Naive thymus-derived CD4-positive, alpha-beta T cell (primary cell): ENCODE results near the gene TTC6. TPM values are rescaled to one million over a fixed set of nuclear protein-coding genes. Genes with fewer than 3 reads are reported as not detected.

Experiments used
- ATAC-seq: fragments of 150-1000 bp; cut with Tn5 transposase; 2 replicates; pipeline ENCODE4 v1.10.0; 2021; ENCODE audit warnings: mild to moderate bottlenecking, moderate library complexity
- CTCF ChIA-PET: fragments of 350-600 bp; sonication (Branson Sonifier 250); formaldehyde crosslinking; loops from one replicate; lab custom pipeline; 2021; ENCODE audit warnings: antibody characterized with exemption; lab: Charles Lee
- POLR2A ChIA-PET: fragments of 350-600 bp; sonication (Branson Sonifier 250); formaldehyde crosslinking; loops from one replicate; lab custom pipeline; 2021; ENCODE audit warnings: antibody characterized with exemption, inconsistent platforms; lab: Charles Lee
- DNase-seq, 9 donors: peaks; one replicate each; pipeline versions ENCODE4 v3.0.0 to v3.0.0-alpha.2; 2020 to 2022; ENCODE audit warnings: mixed read lengths in 1 of 9
- H3K27ac ChIP-seq: one replicate; pipeline ENCODE4 v1.7.0; 2013; ENCODE audit warnings: mild to moderate bottlenecking, low read depth, low read length, moderate library complexity
- H3K27me3 ChIP-seq, 2 donors: one replicate each; pipeline ENCODE4 v1.7.0; 2013; ENCODE audit warnings: low read length in 2 of 2, mild to moderate bottlenecking in 2 of 2, moderate library complexity in 2 of 2; ENCODE audit not compliant: control insufficient read depth in 2 of 2, insufficient read depth in 2 of 2
- H3K36me3 ChIP-seq, 3 experiments: 1 replicate in 2 of 3; 2 replicates in 1 of 3; pipeline ENCODE4 v1.7.0; 2013; ENCODE audit warnings: low read length in 3 of 3, mild to moderate bottlenecking in 3 of 3, moderate library complexity in 1 of 3; ENCODE audit not compliant: insufficient read depth in 3 of 3, control insufficient read depth in 2 of 3
- H3K4me1 ChIP-seq, 2 donors: one replicate each; pipeline ENCODE4 v1.7.0; 2013; ENCODE audit warnings: low read length in 2 of 2, mild to moderate bottlenecking in 2 of 2, moderate library complexity in 1 of 2; ENCODE audit not compliant: control insufficient read depth in 2 of 2, insufficient read depth in 2 of 2
- H3K4me3 ChIP-seq: 2 replicates; pipeline ENCODE4 v1.7.0; 2013; ENCODE audit warnings: mild to moderate bottlenecking, low read length
- H3K9me3 ChIP-seq, 3 experiments: 1 replicate in 2 of 3; 2 replicates in 1 of 3; pipeline ENCODE4 v1.7.0; 2013; ENCODE audit warnings: low read length in 3 of 3; ENCODE audit not compliant: control insufficient read depth in 2 of 3
- H3K27ac Mint-ChIP-seq, 9 donors: one replicate each; pipeline ENCODE4 v1.8.0; 2020 to 2022; ENCODE audit warnings: mixed read lengths in 9 of 9, mild to moderate bottlenecking in 8 of 9, moderate library complexity in 5 of 9, inconsistent platforms in 2 of 9
- H3K27me3 Mint-ChIP-seq, 5 donors: one replicate each; pipeline ENCODE4 v1.8.0; 2021 to 2022; ENCODE audit warnings: mixed read lengths in 5 of 5, mild to moderate bottlenecking in 1 of 5
- H3K36me3 Mint-ChIP-seq, 5 donors: one replicate each; pipeline ENCODE4 v1.8.0; 2020 to 2022; ENCODE audit warnings: mixed read lengths in 5 of 5, mild to moderate bottlenecking in 3 of 5, inconsistent platforms in 1 of 5
- H3K4me1 Mint-ChIP-seq, 7 donors: one replicate each; pipeline ENCODE4 v1.8.0; 2020 to 2022; ENCODE audit warnings: mixed read lengths in 7 of 7, mild to moderate bottlenecking in 3 of 7, inconsistent platforms in 1 of 7
- H3K4me3 Mint-ChIP-seq, 10 donors: one replicate each; pipeline ENCODE4 v1.8.0; 2020 to 2022; ENCODE audit warnings: mild to moderate bottlenecking in 10 of 10, mixed read lengths in 10 of 10, moderate library complexity in 6 of 10, inconsistent platforms in 2 of 10
- H3K9me3 Mint-ChIP-seq, 11 donors: one replicate each; pipeline ENCODE4 v1.8.0; 2020 to 2022; ENCODE audit warnings: mixed read lengths in 11 of 11, mild to moderate bottlenecking in 4 of 11, inconsistent platforms in 1 of 11, moderate library complexity in 1 of 11
- intact Hi-C, 2 donors: fragments of 100-400 bp; cut with micrococcal nuclease; formaldehyde crosslinking; loops; one replicate each; pipeline ENCODE4 v1.15.1; 2023
- polyA plus RNA-seq, 2 donors: library from polyadenylated mRNA; unstranded; fragments of 300-500 nt; fragmentation: Illumina TruSeq; gene quantifications; one replicate each; pipeline ENCODE4 v1.2.3, GENCODE V29; 2021
- total RNA-seq, 6 experiments: library from RNA in 5 of 6; stranded (reverse) in 5 of 6; gene quantifications; 1 replicate in 5 of 6; 2 replicates in 1 of 6; pipeline ENCODE4 v1.2.3 and lab custom pipeline; 2021 to 2026

TTC6 gene
- total and polyA plus RNA-seq, 7 experiments from 2014 or later: not detected

- H3K4me3 Mint-ChIP-seq: no peak overlapping the region
- peaks cover 0 to 3% (median 0%) of the 10 kb centered on the region in 5 donors for H3K36me3 Mint-ChIP-seq
- peaks cover 0 to 25% (median 7%) of the 10 kb centered on the region in 11 donors for H3K9me3 Mint-ChIP-seq
- H3K27ac Mint-ChIP-seq: no peak overlapping the region
- DNase-seq (no peak), ATAC-seq (no peak)
- Histone ChIP-seq H3K9me3 (peaks cover 0 to 4% (median 0%) of the 10 kb centered on the region in 3 experiments), H3K4me3 (no peak overlapping the region), H3K36me3 (no peaks in the 10 kb centered on the region), H3K27me3 (no peaks in the 10 kb centered on the region), H3K4me1 (no peaks in the 10 kb centered on the region), H3K27ac (no peak overlapping the region)
- CTCF ChIA-PET: no interaction called here
- POLR2A ChIA-PET: no interaction called here
- intact Hi-C loops: no loop called here
- no peaks in the 10 kb centered on the region for H3K4me1 Mint-ChIP-seq
- peaks cover 14 to 37% (median 34%) of the 10 kb centered on the region in 5 donors for H3K27me3 Mint-ChIP-seq
These were observed 28.1 kb downstream of the TTC6 start for GRCh38 chr14:37623426-37623951.

GRCh38 chr14:37623971-37624370, 28.5 kb downstream of the TTC6 start:
- H3K36me3 ChIP-seq: no peaks in the 10 kb centered on the region
- no peak overlapping the region for H3K27ac ChIP-seq
- H3K27ac Mint-ChIP-seq: no peak overlapping the region
- H3K4me3 Mint-ChIP-seq: no peak overlapping the region
- no peaks in the 10 kb centered on the region for H3K9me3 ChIP-seq
- H3K4me3 ChIP-seq: no peak overlapping the region
- DNase-seq (no peak), ATAC-seq (no peak)
- peaks cover under 1 to 24% (median 4%) of the 10 kb centered on the region in 11 donors for H3K9me3 Mint-ChIP-seq
- H3K36me3 Mint-ChIP-seq: peaks cover 0 to 3% (median 0%) of the 10 kb centered on the region in 5 donors
- CTCF ChIA-PET: no interaction called here
- no peaks in the 10 kb centered on the region for H3K27me3 ChIP-seq
- H3K4me1 Mint-ChIP-seq: no peaks in the 10 kb centered on the region
- no peaks in the 10 kb centered on the region for H3K4me1 ChIP-seq
- POLR2A ChIA-PET: no interaction called here
- intact Hi-C loops: no loop called here
- peaks cover 14 to 35% (median 32%) of the 10 kb centered on the region in 5 donors for H3K27me3 Mint-ChIP-seq

GRCh38 chr14:37625597-37626595, 30.5 kb downstream of the TTC6 start:
- no peak for ATAC-seq
- POLR2A ChIA-PET: no interaction called here
- Mint-ChIP-seq H3K4me1 (no peaks in the 10 kb centered on the region), H3K4me3 (no peak overlapping the region), H3K9me3 (peaks cover 0 to 26% (median 12%) of the 10 kb centered on the region in 11 donors), H3K36me3 (peaks cover 0 to 8% (median 0%) of the 10 kb centered on the region in 5 donors), H3K27ac (no peak overlapping the region), H3K27me3 (peaks cover 14 to 31% (median 25%) of the 10 kb centered on the region in 5 donors)
- Histone ChIP-seq H3K4me3 (no peak overlapping the region), H3K9me3 (no peaks in the 10 kb centered on the region), H3K27ac (no peak overlapping the region), H3K4me1 (no peaks in the 10 kb centered on the region), H3K27me3 (no peaks in the 10 kb centered on the region), H3K36me3 (no peaks in the 10 kb centered on the region)
- no peak for DNase-seq
- intact Hi-C loops: no loop called here
- CTCF ChIA-PET: no interaction called here

DNA sequence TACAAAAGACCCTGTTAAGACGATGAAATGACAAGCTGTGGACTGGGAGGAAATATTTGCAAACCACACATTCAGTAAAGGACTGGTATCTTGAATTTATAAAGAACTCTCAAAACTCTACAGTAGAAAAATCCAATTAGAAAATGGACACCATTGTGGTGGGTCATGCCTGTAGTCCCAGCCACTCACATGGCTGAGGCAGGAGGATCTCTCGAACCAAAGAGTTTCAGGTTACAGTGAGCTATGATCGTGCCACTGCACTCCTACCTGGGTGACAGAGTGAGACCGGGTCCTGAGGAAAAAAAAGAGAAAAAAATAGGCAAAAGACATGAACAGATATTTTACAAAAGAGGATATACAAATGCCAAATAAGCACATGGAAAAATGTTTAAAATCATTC, 41.9 kb downstream of the TTC6 start:
- ChIA-PET CTCF (no interaction called here), POLR2A (no interaction called here)
- no peaks in the 10 kb centered on the region for H3K36me3 Mint-ChIP-seq
- no peaks in the 10 kb centered on the region for H3K4me1 ChIP-seq
- H3K27ac ChIP-seq: no peak overlapping the region
- no peaks in the 10 kb centered on the region for H3K9me3 ChIP-seq
- no peaks in the 10 kb centered on the region for H3K4me1 Mint-ChIP-seq
- no peak overlapping the region for H3K4me3 Mint-ChIP-seq
- no peaks in the 10 kb centered on the region for H3K36me3 ChIP-seq
- H3K4me3 ChIP-seq: no peak overlapping the region
- ATAC-seq (no peak), DNase-seq (no peak)
- intact Hi-C loops: no loop called here
- H3K27ac Mint-ChIP-seq: no peak overlapping the region
- peaks cover 0 to 10% (median 0%) of the 10 kb centered on the region in 5 donors for H3K27me3 Mint-ChIP-seq
- H3K27me3 ChIP-seq: no peaks in the 10 kb centered on the region
- peaks cover 0 to 44% (median 3%) of the 10 kb centered on the region in 11 donors for H3K9me3 Mint-ChIP-seq

GRCh38 chr14:37638599-37638998, 43.2 kb downstream of the TTC6 start:
- H3K9me3 ChIP-seq: no peaks in the 10 kb centered on the region
- no peak for DNase-seq
- H3K27ac ChIP-seq: no peak overlapping the region
- intact Hi-C loops: no loop called here
- no peaks in the 10 kb centered on the region for H3K4me1 Mint-ChIP-seq
- ATAC-seq: no peak
- no peak overlapping the region for H3K27ac Mint-ChIP-seq
- no peak overlapping the region for H3K4me3 Mint-ChIP-seq
- H3K9me3 Mint-ChIP-seq: peaks cover 0 to 38% (median 3%) of the 10 kb centered on the region in 11 donors
- ChIA-PET CTCF (no interaction called here), POLR2A (no interaction called here)
- H3K27me3 Mint-ChIP-seq: peaks cover 0 to 10% (median 0%) of the 10 kb centered on the region in 5 donors
- no peak overlapping the region for H3K4me3 ChIP-seq
- H3K36me3 ChIP-seq: no peaks in the 10 kb centered on the region
- no peaks in the 10 kb centered on the region for H3K4me1 ChIP-seq
- no peaks in the 10 kb centered on the region for H3K36me3 Mint-ChIP-seq
- H3K27me3 ChIP-seq: no peaks in the 10 kb centered on the region

GRCh38 chr14:37641117-37641516, 45.7 kb downstream of the TTC6 start:
- Mint-ChIP-seq H3K9me3 (peaks cover 0 to 19% (median 4%) of the 10 kb centered on the region in 11 donors), H3K4me1 (no peaks in the 10 kb centered on the region), H3K27me3 (peaks cover 0 to 4% (median 3%) of the 10 kb centered on the region in 5 donors), H3K27ac (no peak overlapping the region), H3K4me3 (no peak overlapping the region), H3K36me3 (no peaks in the 10 kb centered on the region)
- H3K4me3 ChIP-seq: no peak overlapping the region
- H3K9me3 ChIP-seq: no peaks in the 10 kb centered on the region
- no peaks in the 10 kb centered on the region for H3K36me3 ChIP-seq
- DNase-seq (no peak), ATAC-seq (no peak)
- ChIA-PET CTCF (no interaction called here), POLR2A (no interaction called here)
- intact Hi-C loops: no loop called here
- no peaks in the 10 kb centered on the region for H3K27me3 ChIP-seq
- H3K27ac ChIP-seq: no peak overlapping the region
- H3K4me1 ChIP-seq: no peaks in the 10 kb centered on the region
